GM18505 (cell line): ENCODE results near the gene SPATC1L.

Experiments
- ATAC-seq: cut with Tn5 transposase; IDR thresholded peaks from one replicate; pipeline ENCODE4 v1.9.1; 2021; ENCODE audit not compliant: unreplicated experiment
- POLR2A ChIP-seq: IDR thresholded peaks from 4 replicates; pipeline ENCODE4 v1.6.1; 2011; ENCODE audit warnings: borderline replicate concordance; ENCODE audit not compliant: insufficient read depth, insufficient read length; ENCODE audit errors: extremely low read depth

The SPATC1L gene

GRCh38 chr21:46124926-46125845, 59.1 kb downstream of the SPATC1L start:
- no peak for TF ChIP-seq POLR2A
- ATAC-seq, result no peak

- no peak for TF ChIP-seq POLR2A
- ATAC-seq, result no peak
Measured at GRCh38 chr21:46124083-46124925, 60.0 kb downstream of the SPATC1L start.

- ATAC-seq, result no peak
- no peak for TF ChIP-seq POLR2A
Measured at GRCh38 chr21:46122758-46123683, 61.2 kb downstream of the SPATC1L start.

GRCh38 chr21:46122237-46122671, 62.0 kb downstream of the SPATC1L start:
- no peak for TF ChIP-seq POLR2A
- ATAC-seq, result no peak

- no peak for TF ChIP-seq POLR2A
- ATAC-seq, result no peak
Measured at GRCh38 chr21:46121286-46122221, 62.7 kb downstream of the SPATC1L start.

GRCh38 chr21:46120301-46121285, 63.7 kb downstream of the SPATC1L start:
- no peak for ATAC-seq
- TF ChIP-seq POLR2A, result no peak

GRCh38 chr21:46119637-46120271, 64.5 kb downstream of the SPATC1L start:
- no peak for TF ChIP-seq POLR2A
- ATAC-seq, result no peak

- no peak for ATAC-seq
- no peak for TF ChIP-seq POLR2A
Measured at GRCh38 chr21:46119144-46119636, 65.1 kb downstream of the SPATC1L start.

- ATAC-seq, result no peak
- no peak for TF ChIP-seq POLR2A
Measured at GRCh38 chr21:46118316-46119143, 65.7 kb downstream of the SPATC1L start.
